GM12801 (cell line): ENCODE measurements around the gene RNGTT.

Experiments used
- CTCF ChIP-seq: IDR thresholded peaks from one replicate; pipeline ENCODE4 v1.5.1; 2011; ENCODE audit warnings: control low read depth; ENCODE audit not compliant: insufficient read length; ENCODE audit errors: extremely low read depth

Gene RNGTT

GRCh38 chr6:88653936-88654335, 309.5 kb downstream of the RNGTT start:
- no peak for TF ChIP-seq CTCF

- no peak for TF ChIP-seq CTCF
These were observed 312.0 kb downstream of the RNGTT start for GRCh38 chr6:88651400-88651799.

- no peak for TF ChIP-seq CTCF
These were observed 312.4 kb downstream of the RNGTT start for GRCh38 chr6:88650979-88651378.

- TF ChIP-seq CTCF, result no peak
These were observed 313.3 kb downstream of the RNGTT start for GRCh38 chr6:88650029-88650619.

- TF ChIP-seq CTCF, result no peak
These were observed 322.1 kb downstream of the RNGTT start for GRCh38 chr6:88641178-88641903.

- TF ChIP-seq CTCF, result no peak
These were observed 325.5 kb downstream of the RNGTT start for GRCh38 chr6:88637761-88638545.

GRCh38 chr6:88636871-88637270, 326.5 kb downstream of the RNGTT start:
- no peak for TF ChIP-seq CTCF
